Upper lobe of left lung (tissue), 4 donors: ENCODE measurements around the gene VPS11.

Experiments used
- CTCF ChIP-seq, 6 experiments: fragments of 450-650 bp in 4 of 6; fragments of 200-600 bp in 2 of 6; sonication (generic) in 2 of 6; IDR thresholded peaks; one replicate each; pipeline ENCODE4 v1.5.1; 2016 to 2019; ENCODE audit warnings: antibody characterized with exemption in 6 of 6
- POLR2A ChIP-seq, 4 donors: fragments of 450-650 bp; IDR thresholded peaks; one replicate each; pipeline ENCODE4 v1.5.1; 2016 to 2017; ENCODE audit warnings: antibody characterized with exemption in 4 of 4, mild to moderate bottlenecking in 2 of 4

GRCh38 chr11:119077839-119078238 is 10.2 kb downstream of the VPS11 start:
- TF ChIP-seq POLR2A (IDR thresholded peaks at IDR 0.05) (no peak), CTCF (IDR thresholded peaks at IDR 0.05) (no peak)
